ENCODE results near the gene ADAM8. TPM values are rescaled to one million over a fixed set of nuclear protein-coding genes. Genes with fewer than 3 reads are reported as not detected.

ADAM8 gene
- total RNA-seq, 3 donors from 2014 or later (not counting 1 experiment from before 2014, with no cell fraction given): 357 to 682 (median 425) TPM

DNA sequence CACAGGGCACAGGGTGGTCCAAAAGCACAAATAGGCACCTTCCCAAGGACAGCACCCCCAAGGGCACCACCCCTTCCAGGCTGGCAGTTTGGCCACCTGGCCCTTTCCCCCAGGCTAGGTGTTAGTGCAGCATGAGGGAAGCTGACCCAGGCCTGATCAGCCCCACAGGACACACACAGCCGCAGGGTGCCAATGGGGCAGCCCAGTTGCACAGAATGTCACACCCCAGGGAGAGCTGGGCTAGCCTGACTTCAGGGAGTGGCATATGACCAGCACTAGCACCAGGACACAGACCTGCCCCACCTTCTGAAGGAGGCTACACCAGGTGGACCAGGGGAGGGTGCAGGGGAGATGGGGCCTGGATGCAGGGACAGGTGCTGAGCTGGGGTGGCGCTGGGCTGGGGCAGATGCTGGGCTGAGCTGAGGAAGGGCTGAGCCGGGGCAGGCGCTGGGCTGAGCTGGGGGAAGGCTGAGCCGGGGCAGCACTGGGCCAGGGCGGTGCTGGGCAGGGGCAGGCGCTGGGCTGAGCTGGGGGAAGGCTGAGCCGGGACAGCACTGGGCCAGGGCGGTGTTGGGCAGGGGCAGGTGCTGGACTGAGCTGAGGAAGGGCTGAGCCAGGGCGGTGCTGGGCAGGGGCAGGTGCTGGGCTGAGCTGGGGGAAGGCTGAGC is 3.9 kb upstream of the ADAM8 start:
- no peak overlapping the region for H3K4me3 ChIP-seq (ENCODE audit: low read length)
- H3K9me3 Mint-ChIP-seq: no peaks in the 10 kb centered on the region
- peaks cover 48% of the 10 kb centered on the region for H3K4me1 ChIP-seq (ENCODE audit: control insufficient read depth, insufficient read depth, low read length)
- peaks cover 28 to 39% of the 10 kb centered on the region in 2 donors for H3K4me1 Mint-ChIP-seq
- intact Hi-C loops (cut with micrococcal nuclease): no loop called here
- DNase-seq (no peak), ATAC-seq (no peak)
- no peak for TF ChIP-seq CTCF (IDR thresholded peaks at IDR 0.05)
- H3K4me3 Mint-ChIP-seq: peak overlapping the region; percentile 92
- no peaks in the 10 kb centered on the region for H3K27me3 ChIP-seq (ENCODE audit: control insufficient read depth, insufficient read depth, low read length)
- peak overlapping the region; percentile 95 for H3K27ac ChIP-seq (ENCODE audit: low read length)
- no peaks in the 10 kb centered on the region for H3K9me3 ChIP-seq (ENCODE audit: control insufficient read depth, insufficient read depth, low read length)
- 78% methylated on average over 10 of the region's 10 CpGs for WGBS (ENCODE audit: insufficient coverage)
- peaks cover 6% of the 10 kb centered on the region for H3K36me3 Mint-ChIP-seq
- peak overlapping the region; percentile 98 for H3K27ac Mint-ChIP-seq
- H3K36me3 ChIP-seq (ENCODE audit: control insufficient read depth, insufficient read depth, low read length): peaks cover 41% of the 10 kb centered on the region
- no peaks in the 10 kb centered on the region for H3K27me3 Mint-ChIP-seq (ENCODE audit: low read depth in 2 of 2)

DNA sequence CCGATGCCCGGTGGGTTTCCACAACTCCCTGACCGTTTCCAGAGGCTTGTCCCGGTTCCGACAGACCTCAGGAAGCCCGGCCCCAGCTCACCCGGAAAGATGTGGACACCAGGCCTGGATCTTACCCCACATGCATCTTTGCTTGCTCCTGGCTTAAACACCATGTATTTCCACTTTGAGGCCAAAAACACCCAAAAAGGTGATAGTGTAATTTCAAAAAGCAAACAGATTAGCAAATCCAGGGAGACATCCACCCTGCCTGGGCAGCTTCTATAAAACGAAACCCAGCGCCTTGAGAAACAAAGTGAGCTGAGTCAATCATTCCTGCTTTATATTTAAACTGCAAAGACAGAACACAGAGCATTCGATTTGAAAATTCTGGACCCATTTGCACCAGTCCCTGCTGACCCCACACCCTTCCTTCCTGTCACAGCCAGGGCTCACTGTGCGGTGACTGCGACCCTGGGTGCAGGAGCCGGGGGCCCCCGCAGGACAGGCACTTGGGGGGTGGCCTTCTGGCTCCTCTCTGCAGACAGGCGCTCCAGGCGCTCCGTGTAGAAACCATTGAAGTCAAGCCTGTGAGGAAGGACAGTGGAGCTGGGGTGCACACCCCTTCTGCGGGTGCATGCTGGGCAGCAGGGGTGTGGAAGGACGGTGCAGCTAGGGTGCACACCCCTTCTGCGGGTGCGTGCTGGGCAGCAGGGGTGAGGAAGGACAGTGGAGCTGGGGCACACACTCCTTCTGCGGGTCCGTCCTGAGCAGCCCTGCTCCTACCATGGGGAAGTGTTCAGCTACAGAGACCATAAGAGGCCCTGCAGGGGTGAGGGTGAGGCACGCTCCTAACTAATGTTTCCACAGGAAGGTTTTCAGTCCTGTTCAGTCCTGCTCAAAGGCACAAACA is 2.9 kb upstream of the ADAM8 start:
- Mint-ChIP-seq H3K4me1 (peaks cover 28 to 48% of the 10 kb centered on the region in 2 donors), H3K9me3 (no peaks in the 10 kb centered on the region), H3K27ac (peak overlapping the region; percentile 98), H3K36me3 (peaks cover 2% of the 10 kb centered on the region), H3K4me3 (peak overlapping the region; percentile 92), H3K27me3 (ENCODE audit: low read depth in 2 of 2) (no peaks in the 10 kb centered on the region)
- ATAC-seq (no peak), DNase-seq (no peak)
- H3K9me3 ChIP-seq (ENCODE audit: control insufficient read depth, insufficient read depth, low read length): no peaks in the 10 kb centered on the region
- intact Hi-C loops (cut with micrococcal nuclease): loop anchor here (2.0 to 5.0 kb wide), 2 partner anchors 21 to 113 kb away; partner anchors contain the start of gene MTG1
- peaks cover 58% of the 10 kb centered on the region for H3K4me1 ChIP-seq (ENCODE audit: control insufficient read depth, insufficient read depth, low read length)
- H3K36me3 ChIP-seq (ENCODE audit: control insufficient read depth, insufficient read depth, low read length): peaks cover 32% of the 10 kb centered on the region
- H3K27me3 ChIP-seq (ENCODE audit: control insufficient read depth, insufficient read depth, low read length): no peaks in the 10 kb centered on the region
- peak overlapping the region; percentile 95 for H3K27ac ChIP-seq (ENCODE audit: low read length)
- 30% methylated on average over 24 of the region's 24 CpGs for WGBS (ENCODE audit: insufficient coverage)
- TF ChIP-seq CTCF (IDR thresholded peaks at IDR 0.05): no peak
- H3K4me3 ChIP-seq (ENCODE audit: low read length): peak overlapping the region; percentile 35

DNA sequence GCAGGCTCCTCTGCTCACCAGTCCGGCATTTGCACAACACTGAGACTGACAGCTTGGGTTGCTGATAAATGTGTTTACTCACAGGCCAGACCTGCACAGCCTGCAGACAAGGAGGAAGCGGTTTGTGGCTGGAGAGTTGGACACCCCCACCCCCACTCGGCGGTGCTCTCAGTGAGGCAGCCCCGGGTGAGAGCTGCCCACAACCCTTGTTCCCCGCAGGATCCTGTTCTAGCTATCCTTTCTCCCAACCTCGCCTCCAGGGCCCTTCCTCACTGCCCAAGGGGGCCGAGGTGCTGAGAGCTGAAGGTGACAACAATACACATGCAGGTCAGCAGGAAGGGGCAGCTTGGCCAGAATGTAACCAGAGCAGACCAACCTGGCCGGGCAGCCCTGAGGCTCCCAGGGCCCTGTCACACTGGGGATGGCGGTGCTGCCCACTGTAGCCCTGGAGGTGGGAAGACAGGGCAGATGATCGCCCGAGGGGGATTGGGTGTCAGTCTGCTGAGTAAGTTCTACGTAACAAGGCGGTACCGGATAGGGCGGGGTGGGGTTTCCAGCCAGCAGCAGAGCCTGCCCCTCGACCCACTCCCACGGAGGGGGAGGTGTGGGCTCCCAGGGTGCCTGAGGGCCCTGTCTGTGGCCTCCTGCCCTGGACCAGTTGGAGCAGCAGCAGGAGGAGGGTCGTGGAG is 2.1 kb upstream of the ADAM8 start:
- intact Hi-C loops (cut with micrococcal nuclease): loop anchor here (1.0 to 5.0 kb wide), 3 partner anchors 20 to 114 kb away; partner anchors contain the start of genes MTG1, TUBGCP2 and ZNF511
- 13% methylated on average over 19 of the region's 19 CpGs for WGBS (ENCODE audit: insufficient coverage)

More for the DNA sequence above, 2.1 kb upstream of the ADAM8 start:
- no peaks in the 10 kb centered on the region for H3K9me3 ChIP-seq (ENCODE audit: control insufficient read depth, insufficient read depth, low read length)
- H3K36me3 Mint-ChIP-seq: no peaks in the 10 kb centered on the region
- H3K4me1 ChIP-seq (ENCODE audit: control insufficient read depth, insufficient read depth, low read length): peaks cover 66% of the 10 kb centered on the region
- peak overlapping the region; percentile 35 for H3K4me3 ChIP-seq (ENCODE audit: low read length)
- DNase-seq (peak; percentile 85 to 87), ATAC-seq (peak; percentile 63 to 84 (median 73))
- peak overlapping the region; percentile 95 for H3K27ac ChIP-seq (ENCODE audit: low read length)
- no peaks in the 10 kb centered on the region for H3K9me3 Mint-ChIP-seq
- peak overlapping the region; percentile 92 for H3K4me3 Mint-ChIP-seq
- H3K36me3 ChIP-seq (ENCODE audit: control insufficient read depth, insufficient read depth, low read length): peaks cover 28% of the 10 kb centered on the region
- TF ChIP-seq CTCF (IDR thresholded peaks at IDR 0.05): no peak
- H3K27me3 ChIP-seq (ENCODE audit: control insufficient read depth, insufficient read depth, low read length): no peaks in the 10 kb centered on the region
- peaks cover 28 to 49% of the 10 kb centered on the region in 2 donors for H3K4me1 Mint-ChIP-seq
- H3K27me3 Mint-ChIP-seq (ENCODE audit: low read depth in 2 of 2): no peaks in the 10 kb centered on the region
- H3K27ac Mint-ChIP-seq: peak overlapping the region; percentile 98

Measured in natural killer cell (primary cell).